Stimulated activated CD4-positive, alpha-beta T cell treated with anti-CD3 and anti-CD28 coated beads, TNF-alpha, amount 100 ng/mL, for 1 hour (primary cell): ENCODE results near the gene CTDSP1.

Source experiments
- DNase-seq, 3 donors: peaks; one replicate each; pipeline ENCODE4 v3.0.0-alpha.2; 2020; ENCODE audit warnings: low read depth in 3 of 3, low spot score in 1 of 3

CTDSP1 gene

DNA sequence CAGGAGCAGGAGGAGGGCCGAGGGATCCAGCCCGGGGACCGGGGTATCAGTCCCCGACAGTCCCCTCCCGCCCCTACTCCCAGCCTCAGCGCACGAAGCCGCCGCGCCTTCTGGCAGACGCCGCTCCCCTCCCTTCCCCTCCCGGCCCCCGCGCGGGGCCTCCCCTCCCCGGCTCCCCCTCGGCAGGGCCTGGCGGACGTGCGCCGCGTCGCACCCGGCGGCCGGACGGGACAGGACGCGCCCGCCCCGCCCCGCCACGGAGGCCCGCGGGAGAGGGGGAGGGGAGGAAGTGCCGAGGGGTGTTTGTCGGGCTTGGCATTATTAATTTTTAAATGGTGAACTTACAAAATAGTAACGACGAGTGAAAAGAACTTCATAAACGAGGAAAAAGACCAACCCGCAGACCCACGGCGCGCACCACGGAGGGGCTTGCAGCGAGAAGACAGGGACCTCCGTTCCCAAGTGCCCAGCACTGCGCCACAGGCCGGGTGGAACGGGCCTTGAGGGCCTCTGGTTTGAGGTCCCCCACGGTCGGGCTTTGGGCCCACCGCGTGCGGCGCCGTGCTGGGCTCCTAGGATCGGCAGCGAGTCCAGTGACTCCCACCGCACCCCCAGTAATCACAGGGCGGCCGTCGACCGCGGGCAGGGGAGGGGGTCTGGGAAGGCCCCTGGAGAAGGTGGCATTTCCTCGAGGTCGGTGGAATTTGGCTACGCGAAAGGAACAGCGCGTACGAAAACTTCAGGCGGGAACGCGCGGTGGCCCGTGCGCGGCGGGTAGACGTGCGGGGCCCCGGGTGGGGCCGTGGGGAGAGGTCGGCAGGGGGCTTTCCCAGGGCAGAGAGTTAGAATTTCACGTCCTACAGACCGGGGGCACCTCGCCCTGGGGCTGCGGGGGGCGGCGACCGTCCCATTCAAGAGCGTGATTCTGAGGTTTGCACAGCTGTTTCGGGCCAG is 954 bp upstream of the CTDSP1 start:
- peak in 2 of 3 donors; percentile 29 to 37 for DNase-seq

DNA sequence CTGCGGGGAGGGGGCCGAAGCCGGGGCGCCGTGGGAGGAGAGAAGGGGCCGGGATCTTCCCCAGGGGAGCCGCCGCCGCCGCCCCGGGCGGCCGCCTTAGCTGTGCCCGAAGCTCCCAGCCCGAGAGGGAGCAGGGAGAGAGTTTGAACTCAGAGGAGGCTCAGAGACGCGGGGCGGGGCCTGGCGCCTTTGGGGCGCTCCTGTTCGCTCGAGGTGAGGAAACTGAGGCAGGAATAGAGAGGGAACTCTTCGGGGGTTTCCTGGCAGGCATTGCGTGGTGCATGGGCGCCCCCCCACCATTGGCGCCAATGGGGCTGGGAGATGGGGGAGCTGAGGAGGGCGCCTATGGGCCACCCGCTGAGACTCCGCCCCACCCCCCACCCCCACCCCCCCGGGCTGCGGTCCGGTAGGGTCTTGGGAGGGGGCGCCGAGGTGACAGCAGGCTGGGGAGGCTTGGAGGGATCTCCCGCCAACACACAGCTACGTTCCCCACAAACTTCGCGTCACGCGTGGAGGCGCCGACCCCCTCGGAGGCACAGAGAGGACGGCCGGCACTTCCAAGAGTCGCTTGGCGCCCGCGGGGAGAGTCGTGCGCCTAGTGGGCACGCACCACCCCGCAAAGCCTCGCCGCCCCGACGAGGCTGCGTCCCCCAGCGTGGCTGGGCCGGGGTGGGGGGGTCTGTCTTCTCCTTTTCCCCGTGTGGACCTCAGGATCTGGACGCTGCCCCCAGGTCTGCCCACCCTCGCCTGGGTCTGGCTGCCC is 680 bp downstream of the CTDSP1 start:
- peak in 1 of 3 donors; percentile 34 for DNase-seq

DNA sequence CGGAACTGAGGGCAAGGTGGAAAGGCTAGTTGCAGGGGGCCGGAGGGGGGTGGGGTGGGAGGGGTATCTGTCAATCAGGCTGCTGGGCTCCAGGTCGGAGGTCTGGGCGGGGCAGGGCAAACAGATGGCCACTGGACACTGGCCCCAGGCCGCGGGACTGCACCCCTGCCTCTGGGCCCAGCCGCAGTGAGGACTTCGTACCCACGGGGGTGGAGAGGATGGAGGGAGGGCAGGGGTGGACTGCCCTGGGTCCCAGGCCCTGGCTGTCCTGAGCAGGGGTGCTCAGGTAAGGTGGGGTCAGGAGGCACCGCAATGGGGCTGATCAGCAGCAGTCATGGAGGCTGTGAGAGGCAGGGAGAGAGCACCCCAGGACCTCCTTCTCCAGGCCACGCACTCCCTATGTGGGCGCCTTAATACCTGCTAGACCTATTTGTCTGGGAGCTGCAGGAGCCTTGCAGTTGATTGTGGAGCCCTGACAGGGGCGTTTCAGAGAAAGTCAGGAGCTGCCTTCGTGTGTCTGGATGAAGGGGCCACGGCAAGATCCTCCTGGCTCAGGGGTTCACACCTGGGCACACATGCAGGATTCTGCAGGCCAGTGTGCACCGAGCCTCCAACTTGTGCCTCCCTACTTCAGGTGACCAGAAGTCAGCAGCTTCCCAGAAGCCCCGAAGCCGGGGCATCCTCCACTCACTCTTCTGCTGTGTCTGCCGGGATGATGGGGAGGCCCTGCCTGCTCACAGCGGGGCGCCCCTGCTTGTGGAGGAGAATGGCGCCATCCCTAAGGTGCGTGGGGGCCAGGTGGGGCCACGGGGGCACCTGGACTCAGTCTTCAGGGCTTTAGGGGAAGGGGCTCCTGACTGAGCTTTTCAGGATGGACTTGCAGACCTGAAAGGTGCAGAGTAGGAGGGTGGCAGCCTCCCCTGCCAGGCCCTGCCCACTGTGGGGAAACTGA is 1.5 kb downstream of the CTDSP1 start:
- DNase-seq, result no peak

DNA sequence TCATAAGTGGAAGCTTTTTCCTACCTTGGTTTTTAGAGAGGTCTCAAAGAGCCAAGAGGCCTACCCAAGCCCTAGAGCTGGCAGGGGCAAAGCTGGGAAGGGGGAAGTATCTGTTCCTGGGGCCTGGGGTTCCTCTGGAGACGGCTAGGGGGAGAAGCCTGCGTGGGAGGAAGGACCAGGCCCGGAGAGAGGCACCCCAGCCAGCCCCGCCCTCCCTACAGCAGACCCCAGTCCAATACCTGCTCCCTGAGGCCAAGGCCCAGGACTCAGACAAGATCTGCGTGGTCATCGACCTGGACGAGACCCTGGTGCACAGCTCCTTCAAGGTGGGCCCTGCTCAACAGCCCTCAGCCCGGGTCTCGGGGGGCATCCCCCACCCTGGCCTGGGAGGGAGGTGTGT is 2.2 kb downstream of the CTDSP1 start:
- DNase-seq, result no peak

DNA sequence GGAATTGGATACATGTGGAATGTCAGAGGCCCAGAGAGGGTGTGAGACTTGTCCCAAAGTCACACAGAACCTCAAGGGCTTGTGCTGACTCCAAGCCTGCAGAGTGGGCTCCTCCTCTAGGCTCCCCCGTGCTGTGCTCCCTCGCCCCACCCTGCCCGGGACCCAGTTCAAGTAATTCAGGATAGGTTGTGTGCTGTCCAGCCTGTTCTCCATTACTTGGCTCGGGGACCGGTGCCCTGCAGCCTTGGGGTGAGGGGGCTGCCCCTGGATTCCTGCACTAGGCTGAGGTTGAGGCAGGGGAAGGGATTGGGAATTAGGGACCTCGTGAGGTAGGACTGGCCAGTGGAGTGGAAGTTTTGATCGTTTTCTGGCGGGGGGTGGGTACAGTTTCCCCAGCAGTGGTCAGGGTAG is 2.8 kb downstream of the CTDSP1 start:
- DNase-seq, result no peak

DNA sequence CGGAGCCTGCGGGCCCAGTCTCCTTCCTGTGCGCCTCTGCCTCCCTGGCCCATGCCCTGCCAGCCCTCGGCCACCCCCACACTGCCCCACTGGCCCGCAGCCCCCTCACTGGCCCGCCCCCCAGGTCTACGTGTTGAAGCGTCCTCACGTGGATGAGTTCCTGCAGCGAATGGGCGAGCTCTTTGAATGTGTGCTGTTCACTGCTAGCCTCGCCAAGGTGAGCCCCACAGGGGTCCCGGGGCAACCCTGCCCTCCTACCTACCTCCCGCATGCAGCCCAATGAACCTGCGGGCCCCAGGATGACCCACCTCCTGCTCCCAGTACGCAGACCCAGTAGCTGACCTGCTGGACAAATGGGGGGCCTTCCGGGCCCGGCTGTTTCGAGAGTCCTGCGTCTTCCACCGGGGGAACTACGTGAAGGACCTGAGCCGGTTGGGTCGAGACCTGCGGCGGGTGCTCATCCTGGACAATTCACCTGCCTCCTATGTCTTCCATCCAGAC is 3.3 kb downstream of the CTDSP1 start:
- DNase-seq, result no peak

DNA sequence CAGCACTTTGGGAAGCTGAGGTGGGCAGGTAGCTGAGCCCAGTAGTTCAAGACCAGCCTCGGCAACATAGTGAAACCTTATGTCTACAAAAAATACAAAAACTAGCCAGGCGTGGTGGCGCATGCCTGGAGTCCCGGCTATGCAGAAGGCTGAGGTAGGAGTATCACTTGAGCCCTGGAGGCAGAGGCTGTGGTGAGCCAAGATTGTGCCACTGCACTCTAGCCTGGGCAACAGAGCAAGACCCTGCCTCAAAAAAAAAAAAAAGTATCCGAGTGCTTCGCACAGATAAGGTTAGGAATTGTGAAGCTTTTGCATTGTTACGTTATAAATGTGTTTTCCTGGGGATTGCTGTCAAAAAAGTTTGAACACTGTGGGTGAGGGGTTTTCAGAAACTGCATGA is 4.1 kb downstream of the CTDSP1 start:
- no peak for DNase-seq

DNA sequence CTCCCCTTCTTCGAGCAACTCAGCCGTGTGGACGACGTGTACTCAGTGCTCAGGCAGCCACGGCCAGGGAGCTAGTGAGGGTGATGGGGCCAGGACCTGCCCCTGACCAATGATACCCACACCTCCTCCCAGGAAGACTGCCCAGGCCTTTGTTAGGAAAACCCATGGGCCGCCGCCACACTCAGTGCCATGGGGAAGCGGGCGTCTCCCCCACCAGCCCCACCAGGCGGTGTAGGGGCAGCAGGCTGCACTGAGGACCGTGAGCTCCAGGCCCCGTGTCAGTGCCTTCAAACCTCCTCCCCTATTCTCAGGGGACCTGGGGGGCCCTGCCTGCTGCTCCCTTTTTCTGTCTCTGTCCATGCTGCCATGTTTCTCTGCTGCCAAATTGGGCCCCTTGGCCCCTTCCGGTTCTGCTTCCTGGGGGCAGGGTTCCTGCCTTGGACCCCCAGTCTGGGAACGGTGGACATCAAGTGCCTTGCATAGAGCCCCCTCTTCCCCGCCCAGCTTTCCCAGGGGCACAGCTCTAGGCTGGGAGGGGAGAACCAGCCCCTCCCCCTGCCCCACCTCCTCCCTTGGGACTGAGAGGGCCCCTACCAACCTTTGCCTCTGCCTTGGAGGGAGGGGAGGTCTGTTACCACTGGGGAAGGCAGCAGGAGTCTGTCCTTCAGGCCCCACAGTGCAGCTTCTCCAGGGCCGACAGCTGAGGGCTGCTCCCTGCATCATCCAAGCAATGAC is 4.8 kb downstream of the CTDSP1 start:
- DNase-seq, result no peak

DNA sequence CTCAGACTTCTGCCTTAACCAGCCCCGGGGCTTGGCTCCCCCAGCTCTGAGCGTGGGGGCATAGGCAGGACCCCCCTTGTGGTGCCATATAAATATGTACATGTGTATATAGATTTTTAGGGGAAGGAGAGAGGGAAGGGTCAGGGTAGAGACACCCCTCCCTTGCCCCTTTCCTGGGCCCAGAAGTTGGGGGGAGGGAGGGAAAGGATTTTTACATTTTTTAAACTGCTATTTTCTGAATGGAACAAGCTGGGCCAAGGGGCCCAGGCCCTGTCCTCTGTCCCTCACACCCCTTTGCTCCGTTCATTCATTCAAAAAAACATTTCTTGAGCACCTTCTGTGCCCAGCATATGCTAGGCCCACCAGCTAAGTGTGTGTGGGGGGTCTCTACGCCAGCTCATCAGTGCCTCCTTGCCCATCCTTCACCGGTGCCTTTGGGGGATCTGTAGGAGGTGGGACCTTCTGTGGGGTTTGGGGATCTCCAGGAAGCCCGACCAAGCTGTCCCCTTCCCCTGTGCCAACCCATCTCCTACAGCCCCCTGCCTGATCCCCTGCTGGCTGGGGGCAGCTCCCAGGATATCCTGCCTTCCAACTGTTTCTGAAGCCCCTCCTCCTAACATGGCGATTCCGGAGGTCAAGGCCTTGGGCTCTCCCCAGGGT is 5.5 kb downstream of the CTDSP1 start:
- DNase-seq, result no peak

DNA sequence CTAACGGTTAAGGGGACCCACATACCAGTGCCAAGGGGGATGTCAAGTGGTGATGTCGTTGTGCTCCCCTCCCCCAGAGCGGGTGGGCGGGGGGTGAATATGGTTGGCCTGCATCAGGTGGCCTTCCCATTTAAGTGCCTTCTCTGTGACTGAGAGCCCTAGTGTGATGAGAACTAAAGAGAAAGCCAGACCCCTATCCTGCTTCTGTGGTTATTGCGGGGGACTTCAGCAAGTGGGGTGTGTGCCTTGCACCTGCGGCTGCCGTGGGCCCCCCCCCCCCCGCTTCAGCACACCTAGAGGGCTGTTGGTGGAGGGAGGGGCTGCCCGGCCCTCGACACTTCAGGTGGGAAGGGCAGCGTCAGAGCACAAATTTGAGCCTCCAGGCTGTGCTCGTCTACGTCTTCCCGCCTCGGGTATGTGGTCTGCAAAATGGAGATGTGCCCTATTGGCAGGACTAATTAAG is 6.1 kb downstream of the CTDSP1 start:
- no peak for DNase-seq

DNA sequence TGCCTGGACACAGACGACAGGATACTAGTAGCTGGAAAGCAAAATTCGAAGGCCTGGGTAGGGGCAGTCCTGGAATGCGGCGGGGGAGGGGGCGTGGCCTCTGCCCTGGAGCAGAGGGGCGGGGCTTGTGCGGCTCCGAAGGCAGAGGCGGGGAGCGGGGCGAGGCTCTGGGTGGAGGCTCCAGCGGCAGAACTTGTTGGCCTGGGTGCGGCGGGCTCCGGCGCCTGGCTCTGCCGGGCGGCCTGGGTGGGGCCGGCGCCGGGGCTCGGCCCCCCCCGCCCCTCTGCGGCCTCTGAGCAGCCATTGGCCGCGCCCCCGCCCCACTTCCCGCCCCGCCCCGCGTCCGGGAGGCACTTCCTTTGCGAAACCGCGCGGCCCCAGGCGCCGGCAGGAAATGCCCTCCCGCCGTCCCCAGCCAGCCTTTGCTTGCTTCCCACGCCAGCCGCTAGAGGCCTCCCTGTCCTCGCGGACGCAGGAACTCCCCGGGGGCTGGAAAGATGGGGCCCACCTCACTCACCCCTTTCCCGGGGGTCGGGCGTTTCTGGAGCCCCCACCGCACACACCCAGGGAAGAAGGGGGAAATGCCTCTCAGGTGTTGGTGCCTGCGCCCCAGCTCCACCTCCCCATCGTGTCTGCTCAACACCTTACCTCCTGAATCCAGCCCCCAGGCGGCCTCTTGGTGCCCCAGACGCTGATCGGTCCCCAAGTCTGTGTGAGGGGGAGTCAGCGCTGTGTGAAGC is 6.7 kb downstream of the CTDSP1 start:
- DNase-seq, result peak; percentile 84 to 87 (median 86)

DNA sequence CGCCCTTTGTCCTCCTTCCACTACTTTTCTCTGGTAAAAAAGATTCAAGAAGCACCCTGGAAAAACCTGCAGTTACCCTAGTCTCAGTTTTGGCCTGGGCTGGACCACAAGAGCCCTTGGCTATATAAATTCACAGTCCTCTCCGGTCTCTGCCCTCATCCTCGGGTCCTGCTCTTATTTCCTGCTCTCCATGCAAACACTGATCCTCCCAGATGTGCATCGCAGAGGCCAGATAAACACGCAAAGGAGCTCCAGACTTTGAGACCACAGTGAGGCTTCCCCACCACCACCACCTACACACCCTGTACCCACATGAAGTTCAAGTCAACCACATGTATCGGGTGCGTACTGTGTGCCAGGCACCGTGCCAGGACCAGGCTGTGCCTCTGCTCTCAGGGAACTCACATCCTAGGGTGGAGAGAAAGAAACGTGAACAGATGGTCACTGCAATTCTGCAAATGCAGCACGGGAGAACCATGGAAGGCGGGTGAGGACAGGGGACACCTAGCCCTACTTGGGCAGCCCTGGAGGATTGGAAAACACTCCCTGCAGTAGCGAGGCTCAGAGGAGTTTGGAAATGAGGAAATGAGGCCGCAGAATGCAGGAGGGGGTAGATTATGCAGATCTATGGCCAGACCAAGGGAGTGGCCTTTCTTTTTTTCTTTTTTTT is 7.4 kb downstream of the CTDSP1 start:
- DNase-seq, result peak in 2 of 3 donors; percentile 27 to 33

DNA sequence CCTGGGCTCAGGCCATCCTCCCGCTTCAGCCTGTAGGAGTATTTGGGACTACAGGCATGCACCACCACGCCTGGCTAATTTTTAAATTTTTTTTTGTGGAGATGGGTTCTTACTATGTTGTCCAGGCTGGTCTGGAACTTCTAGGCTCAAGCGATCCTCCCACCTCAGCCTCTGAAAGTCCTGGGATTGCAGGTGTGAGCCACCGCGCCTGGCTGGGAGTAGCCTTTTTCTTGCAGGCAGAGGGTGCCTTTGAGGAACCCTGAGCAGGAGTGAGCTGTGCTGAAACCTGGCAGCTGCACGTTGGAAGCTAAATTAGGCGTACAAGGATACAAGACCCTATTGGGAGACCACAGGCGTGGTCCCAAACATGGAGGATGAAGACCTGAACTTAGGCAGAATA is 8.0 kb downstream of the CTDSP1 start:
- DNase-seq, result no peak

DNA sequence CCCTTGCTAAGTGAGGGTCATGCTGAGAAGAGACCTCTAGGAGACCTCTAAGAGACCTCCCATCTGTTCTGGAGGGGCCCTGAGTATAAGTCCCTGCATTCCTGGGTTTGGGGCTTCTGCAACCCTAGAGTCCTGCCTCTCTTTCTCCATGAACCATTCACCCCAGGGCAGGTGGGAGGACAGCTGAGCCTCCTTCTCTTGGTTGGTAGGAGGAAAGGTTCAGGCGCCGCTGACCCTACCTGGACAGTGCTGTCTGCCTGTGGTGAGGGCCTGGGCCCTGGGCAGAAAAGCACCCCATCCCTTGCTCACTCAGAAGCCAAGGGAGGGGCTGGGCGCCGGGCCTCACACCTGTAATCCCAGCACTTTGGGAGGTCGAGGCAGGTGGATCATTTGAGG is 18.7 kb downstream of the CTDSP1 start:
- DNase-seq, result no peak

DNA sequence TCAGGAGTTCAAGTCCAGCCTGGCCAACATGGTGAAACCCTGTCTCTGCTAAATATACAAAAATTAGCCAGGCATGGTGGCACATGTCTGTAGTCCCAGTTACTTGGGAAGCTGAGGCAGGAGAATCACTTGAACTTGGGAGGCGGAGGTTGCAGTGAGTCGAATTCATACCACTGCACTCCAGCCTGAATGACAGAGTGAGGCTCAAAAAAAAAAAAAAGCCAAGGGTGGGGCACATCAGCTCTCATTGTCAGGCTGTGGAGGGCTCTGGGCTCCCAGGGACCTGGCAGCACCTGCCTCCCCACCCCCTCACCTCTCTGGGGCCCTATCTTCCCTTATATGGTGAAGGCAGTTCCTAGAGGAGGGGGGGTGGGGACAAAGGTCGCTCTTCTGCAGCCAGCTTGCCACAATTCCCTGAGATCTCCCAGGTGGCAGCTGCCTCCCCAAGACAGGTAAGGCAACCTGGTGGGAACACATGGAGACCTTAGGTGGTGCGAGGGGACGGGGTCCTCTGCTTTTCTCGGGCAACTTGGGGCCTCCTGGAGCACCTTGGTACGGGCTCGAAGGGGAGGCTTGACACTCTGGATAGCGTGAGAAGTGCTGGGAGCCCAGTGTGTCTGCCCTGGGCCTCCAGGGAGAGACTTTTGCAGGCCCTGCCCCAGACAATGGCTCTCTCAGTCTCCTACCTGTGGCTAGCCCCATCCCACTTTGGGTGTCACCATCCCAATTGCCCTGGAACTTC is 19.2 kb downstream of the CTDSP1 start, which contains the start of gene VIL1:
TSS of gene VIL1 (plus strand) at position 407 of the 742 bp plus-strand sequence. CDS start 4,656 bp downstream, outside the sequence.
- DNase-seq, result no peak

DNA sequence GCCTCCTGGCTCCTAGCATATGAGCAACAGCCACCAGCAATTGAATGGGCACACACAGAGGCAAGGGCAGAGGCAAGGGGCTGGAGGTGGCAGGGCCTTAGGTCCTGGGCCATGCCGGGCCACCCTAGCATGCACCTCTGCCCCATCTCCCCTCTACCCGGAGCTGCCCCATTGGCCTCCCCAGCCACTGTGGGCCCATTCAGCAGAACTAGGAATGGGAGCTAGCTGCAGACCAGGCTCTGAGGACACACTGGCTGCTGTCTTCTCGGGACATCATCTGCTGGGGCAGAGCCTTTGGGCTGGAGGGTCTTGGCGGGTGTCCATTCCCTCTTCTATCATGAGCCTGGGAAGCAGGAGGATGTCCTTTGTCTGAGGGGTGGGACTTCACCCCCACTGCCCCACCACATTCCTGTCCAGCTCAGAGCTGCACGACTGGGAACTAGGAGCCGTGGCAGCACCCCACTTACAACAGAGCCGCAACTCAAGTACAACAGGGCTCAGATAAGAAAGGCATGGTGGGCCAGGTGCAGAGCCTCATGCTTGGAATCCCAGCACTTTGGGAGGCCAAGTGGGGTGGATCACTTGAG is 20.1 kb downstream of the CTDSP1 start:
- no peak for DNase-seq

DNA sequence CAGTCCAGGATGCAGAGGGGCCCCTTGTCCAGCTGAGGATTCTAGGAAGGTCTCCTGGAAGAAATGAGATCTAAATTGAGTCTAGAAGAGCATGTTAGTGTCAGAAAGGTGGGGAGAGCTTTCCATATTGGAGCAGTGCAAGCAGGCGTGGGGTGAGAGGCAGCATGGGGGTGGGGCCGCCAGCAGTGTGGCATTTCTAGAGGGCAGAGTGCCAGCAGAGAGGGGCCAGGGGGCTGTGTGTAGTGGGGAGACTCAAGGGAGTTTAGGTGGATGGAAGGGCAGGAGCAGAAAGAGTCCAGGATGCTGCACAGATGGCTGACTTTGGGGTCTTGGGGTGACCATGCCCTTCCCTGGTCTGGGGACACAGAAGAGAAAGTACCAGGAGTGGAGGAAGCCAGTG is 21.4 kb downstream of the CTDSP1 start:
- DNase-seq, result no peak
